Medulla oblongata (tissue), 1 donor: ENCODE measurements around the gene MACROD2.
A peak's percentile ranks its signal among the peaks of the same experiment; 100 is the strongest.

Experiments
- DNase-seq: peaks from one replicate; pipeline ENCODE4 v3.0.0-alpha.2; 2015; ENCODE audit errors: extremely low spot score

Gene MACROD2

GRCh38 chr20:15739035-15739434 lies 1743.7 kb downstream of the MACROD2 start:
- no peak for DNase-seq

DNA sequence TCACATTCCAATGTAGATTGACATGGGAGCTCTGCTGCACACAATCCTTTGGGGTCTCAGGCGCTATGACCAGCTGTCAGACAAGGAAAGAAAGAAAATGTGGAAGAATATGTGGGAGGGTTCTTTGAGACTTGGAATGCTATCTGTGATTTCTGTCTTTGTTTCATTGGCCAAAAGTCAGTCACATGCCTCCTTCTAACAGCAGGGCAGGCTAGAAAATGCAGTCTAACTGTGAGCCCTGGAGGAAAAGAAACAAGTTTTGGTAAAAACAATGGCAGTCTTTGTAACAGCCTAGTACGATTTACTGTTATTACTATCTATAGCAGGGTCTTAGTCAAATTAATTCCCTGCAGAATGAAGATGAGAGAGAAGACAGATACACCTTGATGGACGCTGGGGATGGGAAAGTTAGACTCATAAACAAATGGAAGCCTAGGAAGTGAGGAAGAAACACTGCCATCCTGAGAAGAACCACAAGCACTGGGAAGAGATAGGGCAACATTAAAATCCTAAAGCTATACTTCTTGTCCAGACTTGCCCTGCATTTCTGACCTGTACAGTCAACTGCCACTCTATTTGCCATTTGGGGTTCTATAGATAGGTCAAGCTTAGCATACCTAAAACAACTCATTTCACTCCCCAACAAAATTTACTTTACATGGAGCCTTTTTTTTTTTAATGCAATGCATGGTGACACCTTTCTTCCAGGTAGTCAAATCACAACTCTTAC lies 1744.9 kb downstream of the MACROD2 start:
- DNase-seq = no peak

- no peak for DNase-seq
Observed at GRCh38 chr20:15742087-15742486, 1746.8 kb downstream of the MACROD2 start.

DNA sequence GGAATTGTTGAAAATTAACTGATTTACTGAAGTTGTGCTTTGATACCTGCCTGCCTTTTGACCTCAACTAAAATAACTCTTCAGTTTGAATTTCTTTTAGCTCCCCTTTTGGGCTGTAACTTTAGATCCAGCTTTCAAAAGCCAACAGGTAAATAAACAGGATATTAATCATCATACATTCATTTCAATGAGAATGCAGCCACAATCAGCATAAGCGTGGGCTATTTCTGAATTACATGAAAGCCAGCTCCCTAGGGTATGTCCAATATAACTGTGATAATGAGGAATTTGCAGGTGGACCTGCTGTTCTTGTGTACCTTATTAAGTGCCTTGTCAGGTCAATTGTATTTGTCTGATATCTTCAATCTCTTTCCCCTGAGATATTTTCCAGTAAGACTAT lies 1747.3 kb downstream of the MACROD2 start:
- DNase-seq = no peak

- DNase-seq = peak; percentile 51
Observed at GRCh38 chr20:15756002-15756753, 1760.9 kb downstream of the MACROD2 start.

DNA sequence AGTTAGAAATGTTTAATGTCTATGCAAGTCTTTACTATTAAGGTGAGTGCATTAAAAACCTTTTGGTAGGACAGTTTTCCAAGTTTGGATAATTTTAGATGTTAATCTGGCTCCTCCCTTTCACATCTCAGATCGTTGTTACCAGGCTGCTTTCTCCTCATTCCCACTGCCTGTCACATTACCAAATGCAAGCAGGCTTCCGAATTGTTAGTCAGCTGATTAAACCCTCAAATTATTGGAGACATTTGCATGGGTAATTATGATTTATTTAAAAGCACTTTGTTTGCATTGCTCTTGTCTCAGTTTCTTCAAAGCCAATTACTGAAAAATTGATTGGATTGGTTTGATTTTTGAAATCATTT lies 1761.4 kb downstream of the MACROD2 start:
- DNase-seq = no peak

- DNase-seq = peak; percentile 53
Observed at GRCh38 chr20:15759594-15759993, 1764.3 kb downstream of the MACROD2 start.

DNA sequence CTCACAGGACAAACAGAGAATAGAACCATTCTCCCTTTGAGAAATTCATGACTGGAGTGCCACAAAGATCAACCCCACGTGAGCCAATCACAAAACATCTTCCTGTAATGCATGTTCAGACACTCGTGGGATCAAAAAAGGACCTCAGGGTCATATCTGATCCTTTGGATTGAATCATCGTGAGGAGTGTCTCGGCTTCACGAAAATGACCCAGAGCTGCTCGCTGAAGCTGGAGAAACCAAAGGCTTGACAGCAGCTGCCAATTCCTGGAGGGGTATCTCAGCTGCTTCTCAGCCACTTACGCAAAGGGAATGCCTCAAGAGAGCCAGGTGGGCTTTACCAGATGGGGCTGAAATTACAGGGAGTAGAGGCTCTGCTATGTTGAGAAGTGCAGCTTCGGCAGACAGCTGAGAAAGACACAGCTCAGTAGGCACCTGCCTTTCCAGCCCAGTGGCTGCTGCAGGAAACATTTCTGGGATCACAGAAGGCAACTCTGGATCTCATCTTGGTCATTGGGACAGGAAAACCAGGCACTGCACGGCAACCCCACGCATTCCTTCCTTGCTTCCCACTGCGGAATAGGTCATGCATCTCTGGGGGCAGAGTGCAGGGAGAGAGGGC lies 1764.8 kb downstream of the MACROD2 start:
- DNase-seq = peak; percentile 46

DNA sequence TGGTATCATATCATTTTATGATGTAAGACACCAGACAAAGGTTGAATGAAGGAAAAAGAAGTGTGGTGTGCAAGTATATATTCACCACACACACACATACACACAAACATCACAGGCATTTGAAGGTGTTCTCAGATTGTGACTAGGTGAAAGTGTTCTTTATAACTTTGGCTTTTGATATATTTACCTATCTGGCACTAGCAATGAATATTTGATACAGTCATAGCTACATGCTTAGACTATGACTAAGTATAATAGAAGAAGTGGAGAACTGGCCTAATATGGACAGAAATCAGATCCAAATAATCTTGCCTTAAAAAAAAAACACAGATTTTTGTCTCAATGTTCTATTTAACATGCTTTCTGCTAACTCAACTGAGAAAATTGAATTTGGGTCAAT lies 1768.0 kb downstream of the MACROD2 start:
- no peak for DNase-seq

GRCh38 chr20:15767586-15767985 lies 1772.3 kb downstream of the MACROD2 start:
- no peak for DNase-seq

GRCh38 chr20:15767999-15768741 lies 1772.9 kb downstream of the MACROD2 start:
- DNase-seq = no peak

- DNase-seq = no peak
Observed at GRCh38 chr20:15772826-15773225, 1777.5 kb downstream of the MACROD2 start.

DNA sequence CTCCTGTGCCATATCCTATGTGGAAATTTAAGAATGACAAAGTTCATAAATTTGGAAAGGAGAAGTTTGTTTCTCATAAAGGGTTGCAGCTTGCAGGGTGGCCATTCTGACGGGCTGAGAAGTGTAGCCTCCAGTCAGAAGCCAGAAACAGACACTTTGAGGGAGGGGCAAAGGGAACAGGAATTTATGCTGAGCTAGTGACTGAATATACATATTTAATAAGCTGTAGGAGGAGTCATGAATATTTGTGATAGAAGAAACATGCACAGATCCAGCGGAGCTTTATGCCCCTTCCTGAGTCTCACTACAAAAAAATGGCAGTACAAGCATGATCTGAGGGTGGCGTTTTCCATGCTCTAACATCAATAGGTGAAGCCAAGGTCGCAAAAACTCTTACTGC lies 1779.6 kb downstream of the MACROD2 start:
- DNase-seq = no peak

DNA sequence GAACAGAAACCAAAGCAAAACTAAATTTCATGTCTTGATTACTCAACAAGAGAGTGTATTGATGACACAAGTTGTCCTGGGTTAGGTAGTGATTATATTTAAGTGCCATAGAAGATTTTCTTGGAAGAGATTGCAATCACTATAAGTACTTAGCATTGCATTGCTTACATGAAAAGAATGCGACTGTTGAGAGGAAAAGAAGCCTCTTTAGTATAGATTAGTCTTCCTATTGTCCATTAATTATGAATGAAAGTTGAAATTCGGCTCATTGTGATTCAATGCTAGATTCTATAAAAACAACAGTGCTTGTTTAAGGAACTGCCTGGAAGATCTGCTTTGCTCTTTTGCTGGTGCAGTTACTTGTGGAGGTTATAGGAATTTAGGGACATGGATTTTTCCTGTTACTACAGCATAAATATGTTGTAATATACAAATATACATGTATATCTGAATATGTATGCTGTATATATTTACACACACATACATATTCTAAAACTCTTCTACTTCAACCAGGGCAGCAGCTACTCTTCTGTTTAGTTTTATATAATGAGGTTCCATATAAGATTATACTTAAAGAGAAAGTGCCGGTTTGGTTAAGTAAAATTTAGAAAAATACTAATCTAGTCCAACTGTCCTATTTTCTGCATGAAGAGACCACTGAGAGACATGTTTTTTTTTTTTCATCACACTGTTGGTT lies 1781.6 kb downstream of the MACROD2 start:
- DNase-seq = no peak

GRCh38 chr20:15784020-15784419 lies 1788.7 kb downstream of the MACROD2 start:
- DNase-seq = no peak

- DNase-seq = peak; percentile 79
Observed at GRCh38 chr20:15789079-15789478, 1793.8 kb downstream of the MACROD2 start.

GRCh38 chr20:15792855-15793254 lies 1797.5 kb downstream of the MACROD2 start:
- no peak for DNase-seq

DNA sequence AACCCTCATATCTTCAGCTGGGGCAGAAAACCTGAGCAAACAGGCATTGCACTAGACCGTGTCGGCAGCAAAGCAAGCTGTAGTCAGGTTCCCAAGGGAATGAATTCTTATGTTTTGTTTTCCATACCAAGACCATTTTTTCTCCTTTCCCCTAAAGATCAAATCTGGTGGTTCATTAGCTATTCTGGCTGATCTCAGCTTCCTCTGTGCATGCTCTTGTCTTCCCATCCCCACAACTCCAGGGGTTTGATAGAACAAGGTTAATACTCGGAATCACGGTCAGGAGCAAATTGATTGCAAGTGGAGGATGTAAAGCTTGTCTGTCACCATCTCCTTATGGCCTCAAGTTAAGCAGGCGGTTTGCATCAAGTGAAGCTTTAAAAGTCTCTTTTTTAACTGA lies 1799.1 kb downstream of the MACROD2 start:
- DNase-seq = no peak

- no peak for DNase-seq
Observed at GRCh38 chr20:15795305-15796019, 1800.1 kb downstream of the MACROD2 start.

DNA sequence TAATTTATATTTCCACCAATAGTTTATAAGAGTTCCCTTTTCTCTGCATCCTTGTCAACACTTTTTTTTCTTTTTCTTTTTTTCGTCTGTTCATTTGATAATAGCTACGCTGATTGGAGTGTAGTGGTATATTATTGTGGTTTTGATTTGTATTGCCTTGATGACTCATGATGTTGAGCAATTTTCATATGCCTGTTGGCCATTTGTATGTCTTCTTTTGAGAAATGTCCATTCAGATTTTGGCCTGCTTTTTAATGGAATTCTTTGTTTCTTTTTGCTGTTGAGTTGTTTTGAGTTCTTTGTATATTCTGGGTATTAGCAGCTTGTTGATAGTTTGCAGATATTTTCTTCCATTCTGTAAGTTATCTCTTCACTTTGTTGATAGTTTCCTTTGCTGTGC lies 1804.6 kb downstream of the MACROD2 start:
- no peak for DNase-seq

- no peak for DNase-seq
Observed at GRCh38 chr20:15802020-15802419, 1806.7 kb downstream of the MACROD2 start.
